GM18868 (cell line): ENCODE results near the gene DNMT3L.
A peak's percentile ranks its signal among the peaks of the same experiment; 100 is the strongest.
"Not testable (repeated sequence)": the region's sequence is repeated elsewhere in the genome, so short reads cannot be mapped to it uniquely, and the experiment has no call there.

Experiments
- ATAC-seq: cut with Tn5 transposase; IDR thresholded peaks from one replicate; pipeline ENCODE4 v1.9.1; 2021; ENCODE audit warnings: mild to moderate bottlenecking, moderate library complexity; ENCODE audit not compliant: unreplicated experiment

DNMT3L gene

DNA sequence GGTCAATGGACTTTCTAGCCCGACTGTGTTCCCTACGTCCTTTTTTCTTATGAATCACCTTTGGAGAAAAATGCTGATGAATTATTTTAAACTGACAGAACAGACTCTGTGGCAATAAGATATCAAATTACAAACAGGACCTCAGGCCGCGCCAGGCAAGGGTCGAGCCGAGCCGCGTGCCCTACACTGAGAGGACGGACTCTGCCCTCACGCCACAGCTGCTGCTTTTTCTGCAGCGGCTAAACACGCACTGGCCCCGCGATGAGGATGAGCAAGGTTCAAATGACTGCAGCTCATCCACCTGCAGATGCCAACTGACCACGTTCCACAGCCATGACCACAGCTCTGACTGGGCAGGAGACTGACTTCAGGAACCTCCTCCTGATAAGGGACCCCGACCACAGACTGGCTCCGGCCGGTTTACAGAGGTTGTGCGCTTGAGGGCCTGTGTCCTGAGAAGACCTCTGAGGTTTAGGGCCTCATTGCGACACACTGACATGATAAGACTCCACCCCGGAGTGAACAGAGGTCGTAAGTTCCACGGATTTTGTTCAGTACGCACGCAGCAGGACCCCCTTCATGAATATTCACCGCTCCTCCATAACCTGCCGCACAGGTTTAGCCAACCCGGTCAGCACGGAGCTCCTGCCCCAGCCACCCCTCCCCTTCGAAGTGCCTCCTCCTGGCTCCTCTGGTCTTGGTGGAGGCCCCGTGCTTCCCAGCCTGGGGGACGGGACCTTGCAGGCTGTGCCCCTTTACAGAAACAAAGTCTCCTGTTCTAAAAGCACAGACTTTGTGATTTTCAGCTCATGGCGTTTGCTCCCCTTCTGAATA lies 12.3 kb downstream of the DNMT3L start:
- ATAC-seq = not testable (repeated sequence)

DNA sequence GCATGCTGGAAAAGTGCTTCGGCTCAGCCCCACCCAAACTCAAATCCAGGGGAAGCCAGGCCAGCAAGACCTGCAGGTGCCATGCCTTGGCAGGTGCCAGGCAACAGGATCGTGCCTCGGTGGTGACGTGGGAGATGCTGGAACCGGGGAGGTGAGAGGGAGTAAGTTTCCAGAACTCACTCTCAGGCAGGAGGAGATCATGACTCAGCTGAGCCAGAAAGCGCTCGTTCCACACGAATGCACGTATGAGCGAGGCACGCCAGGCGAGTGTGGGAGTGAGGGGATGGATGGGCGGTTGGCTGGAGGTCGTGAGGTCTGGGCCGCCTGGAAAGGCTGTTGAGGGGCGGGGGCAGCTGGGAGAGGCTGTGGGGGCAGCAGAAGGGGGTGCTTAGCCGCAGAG lies 13.8 kb downstream of the DNMT3L start:
- ATAC-seq = not testable (repeated sequence)

DNA sequence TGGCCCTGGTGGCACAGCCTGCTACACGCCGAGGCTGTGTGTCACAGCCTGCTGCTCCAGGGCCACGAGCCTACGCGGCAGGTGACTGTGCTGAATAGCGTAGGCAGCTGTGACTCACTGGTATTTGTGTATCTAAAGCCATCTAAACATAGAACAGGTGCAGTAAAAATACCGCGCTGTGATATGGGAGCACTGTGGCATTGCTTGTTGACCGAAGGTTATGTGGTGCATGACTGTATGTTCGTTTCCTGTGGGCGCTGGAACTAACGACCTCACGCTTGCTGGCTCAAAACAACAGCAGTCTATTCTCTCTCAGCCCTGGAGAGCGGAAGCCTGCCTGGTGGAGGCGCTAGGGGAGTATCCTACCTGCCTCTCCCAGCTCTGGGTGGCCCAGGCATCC lies 17.7 kb downstream of the DNMT3L start:
- peak; percentile 46 for ATAC-seq

DNA sequence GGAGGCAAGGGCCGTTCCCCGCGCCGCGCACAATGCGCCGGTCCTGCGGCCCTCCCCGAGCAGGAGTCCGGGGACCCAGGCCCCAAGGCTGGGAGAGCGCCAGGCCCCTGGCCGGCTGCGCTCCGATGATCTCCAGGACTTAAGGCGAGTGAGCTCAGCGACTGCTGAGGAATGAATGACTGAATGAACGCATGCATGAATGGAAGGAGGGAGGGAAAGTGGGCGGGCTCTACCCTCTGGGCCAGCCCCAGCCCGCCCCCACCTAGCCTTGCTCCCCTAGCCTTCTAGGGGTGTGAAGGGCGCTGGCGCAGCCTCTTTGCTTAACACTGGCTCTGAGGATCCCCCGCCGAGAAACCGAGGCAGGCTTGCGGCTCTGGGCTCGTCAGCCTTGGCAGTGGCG lies 20.4 kb downstream of the DNMT3L start:
- not testable (repeated sequence) for ATAC-seq

DNA sequence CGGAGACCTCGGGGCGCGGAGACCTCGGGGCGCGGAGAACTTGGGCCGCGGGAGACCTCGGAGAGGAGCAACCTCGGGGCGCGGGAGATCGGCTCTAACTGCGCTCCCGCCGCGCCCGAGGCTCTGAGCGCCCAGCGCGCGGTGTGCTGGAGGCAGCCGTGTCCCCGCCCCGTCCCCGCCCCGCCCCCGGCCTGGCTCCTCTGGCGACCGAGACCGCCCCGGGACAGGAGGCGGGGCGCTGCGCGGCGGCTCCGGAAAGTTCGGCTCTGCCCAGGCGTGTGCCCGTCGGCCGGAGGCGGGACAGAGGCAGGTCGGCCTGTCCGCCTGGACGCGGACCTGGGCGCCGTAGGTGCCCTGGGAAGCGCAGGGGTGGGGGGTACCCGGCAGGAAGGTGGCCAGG lies 20.9 kb downstream of the DNMT3L start, which contains the start of gene ICOSLG:
TSS of gene ICOSLG (minus strand) at position 102 of the 400 bp plus-strand sequence. CDS start 126 bp downstream, outside the sequence.
- not testable (repeated sequence) for ATAC-seq

DNA sequence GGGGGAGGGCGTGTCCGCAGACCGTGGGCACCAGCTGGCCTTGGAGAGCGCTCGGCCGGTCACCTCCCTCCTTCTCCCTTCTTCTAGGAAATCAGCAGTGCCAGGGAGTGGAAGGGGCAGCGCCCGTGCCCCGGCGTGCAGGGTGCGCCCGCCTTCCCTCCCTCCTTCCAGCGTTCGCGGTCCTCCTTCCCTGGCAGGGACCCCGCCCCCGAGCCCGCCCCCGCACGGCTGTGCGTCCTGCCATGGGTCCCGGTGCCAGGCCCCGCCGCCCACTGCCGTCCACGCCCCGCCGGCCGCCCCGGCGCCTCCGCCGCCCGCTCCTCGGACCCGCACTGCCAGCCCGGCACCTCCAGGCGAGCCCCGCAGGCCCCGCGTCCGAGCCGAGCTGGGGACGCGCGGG lies 21.3 kb downstream of the DNMT3L start:
- not testable (repeated sequence) for ATAC-seq

DNA sequence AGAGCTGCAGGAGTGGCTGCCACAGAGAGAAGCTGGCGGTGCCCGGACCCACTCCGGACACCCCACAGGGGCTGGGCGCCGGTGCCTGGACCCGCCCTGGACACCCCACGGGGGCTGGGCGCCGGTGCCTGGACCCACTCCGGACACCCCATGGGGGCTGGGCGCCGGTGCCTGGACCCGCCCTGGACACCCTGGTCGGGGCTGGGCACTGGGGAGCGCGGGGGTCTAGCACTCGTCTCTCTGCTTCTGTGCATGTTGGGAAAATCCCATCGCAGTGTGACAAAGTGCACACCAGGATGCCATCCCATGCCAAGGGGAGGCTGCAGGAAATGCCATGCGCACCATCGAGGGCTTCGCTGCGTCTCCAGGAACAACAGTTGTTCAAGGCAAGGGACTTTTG lies 32.1 kb downstream of the DNMT3L start:
- ATAC-seq = not testable (repeated sequence)

DNA sequence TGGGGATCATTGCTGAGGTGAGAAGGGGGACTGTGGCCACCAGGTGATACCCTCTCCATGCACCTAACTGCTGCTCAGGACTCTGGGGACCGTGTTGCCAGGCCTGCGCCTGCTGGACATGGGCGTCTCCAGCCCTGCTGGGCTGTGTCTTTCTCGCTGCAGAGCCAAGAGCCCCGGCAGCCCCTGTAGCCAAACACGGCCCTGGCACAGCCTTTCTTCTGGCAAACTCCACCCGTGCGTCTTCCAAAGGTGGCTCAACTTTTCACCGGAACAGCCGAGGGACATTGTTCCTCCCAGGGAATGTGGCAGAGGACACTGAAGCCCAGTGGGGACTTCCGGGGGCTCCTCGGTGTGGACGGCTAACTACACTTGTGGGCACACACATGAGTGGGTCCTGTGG lies 33.6 kb downstream of the DNMT3L start:
- not testable (repeated sequence) for ATAC-seq

DNA sequence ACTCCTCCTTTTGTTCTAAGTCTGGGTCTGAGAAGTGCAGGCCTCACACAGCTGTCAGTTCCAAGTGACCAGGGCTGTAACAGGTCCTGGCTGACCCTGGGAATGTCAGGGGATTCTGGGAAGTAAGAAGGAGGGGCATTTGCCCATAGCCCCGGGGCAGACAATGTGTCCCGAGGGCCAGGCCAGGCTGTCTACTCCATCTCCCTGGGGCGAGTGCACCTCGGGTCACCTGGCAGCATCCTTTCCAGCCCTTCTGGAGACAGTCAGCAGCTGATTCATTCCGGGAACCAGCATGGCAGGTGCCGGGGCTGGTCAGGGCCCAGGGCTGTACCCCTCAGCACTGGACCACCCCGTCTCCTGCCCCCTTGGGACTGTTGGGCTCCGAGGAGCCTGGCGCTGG lies 34.1 kb downstream of the DNMT3L start:
- ATAC-seq = not testable (repeated sequence)

DNA sequence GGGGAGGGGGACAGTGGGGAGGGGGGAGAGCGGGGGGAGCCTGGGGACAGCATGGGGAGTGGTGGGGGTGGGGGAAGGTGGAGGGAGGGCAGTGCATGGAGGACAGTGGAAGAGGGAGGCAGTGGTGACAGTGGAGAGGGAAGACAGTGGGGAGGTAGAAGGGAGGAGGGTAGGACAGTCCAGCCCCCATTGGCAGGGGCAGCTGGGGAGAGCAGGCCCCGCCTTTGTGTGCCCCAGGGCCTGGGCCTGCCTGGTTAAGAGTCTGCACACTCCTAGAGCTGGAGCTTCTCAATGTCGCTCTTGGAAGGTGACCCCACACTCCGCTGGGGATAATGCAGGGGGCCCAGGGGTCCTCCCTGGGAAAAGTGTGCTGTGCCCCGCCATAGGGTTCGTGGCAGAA lies 36.1 kb downstream of the DNMT3L start:
- ATAC-seq = not testable (repeated sequence)

DNA sequence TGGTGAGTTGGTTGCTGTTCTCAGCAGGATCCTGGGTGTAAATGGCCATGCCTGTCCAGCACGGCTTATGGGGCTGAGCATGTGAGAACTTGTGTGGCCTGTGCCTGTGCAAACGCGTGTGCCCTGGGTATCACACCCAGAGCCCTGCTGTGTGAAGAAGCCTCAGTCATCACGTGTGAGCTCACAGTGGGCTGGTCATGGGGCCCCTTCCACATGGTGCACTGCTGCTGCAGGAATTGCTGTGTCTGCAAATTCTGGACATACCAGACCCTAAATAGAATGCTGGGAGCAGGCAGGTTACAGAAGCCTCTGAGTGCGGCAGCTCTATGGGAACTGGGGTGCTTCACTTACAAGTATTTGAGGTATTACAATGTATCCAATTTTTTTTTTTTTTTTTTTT lies 38.4 kb downstream of the DNMT3L start:
- ATAC-seq = not testable (repeated sequence)

DNA sequence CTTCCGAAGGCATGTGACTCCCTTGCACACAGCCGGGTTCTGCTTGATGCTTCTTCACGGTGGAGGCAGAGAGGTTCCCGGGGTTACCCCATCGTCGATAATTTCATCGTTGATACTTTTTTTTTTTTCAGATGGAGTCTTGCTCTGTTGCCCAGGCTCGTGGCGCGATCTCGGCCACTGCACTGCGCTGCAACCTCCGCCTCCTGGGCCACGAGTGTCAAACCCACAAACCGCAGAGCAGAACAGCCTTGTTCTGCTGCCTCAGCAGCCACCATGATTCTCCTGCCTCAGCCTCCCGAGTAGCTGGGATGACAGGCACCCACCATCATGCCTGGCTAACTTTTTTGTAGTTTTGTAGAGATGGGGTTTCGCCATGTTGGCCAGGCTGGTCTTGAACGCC lies 41.0 kb downstream of the DNMT3L start:
- ATAC-seq = not testable (repeated sequence)

DNA sequence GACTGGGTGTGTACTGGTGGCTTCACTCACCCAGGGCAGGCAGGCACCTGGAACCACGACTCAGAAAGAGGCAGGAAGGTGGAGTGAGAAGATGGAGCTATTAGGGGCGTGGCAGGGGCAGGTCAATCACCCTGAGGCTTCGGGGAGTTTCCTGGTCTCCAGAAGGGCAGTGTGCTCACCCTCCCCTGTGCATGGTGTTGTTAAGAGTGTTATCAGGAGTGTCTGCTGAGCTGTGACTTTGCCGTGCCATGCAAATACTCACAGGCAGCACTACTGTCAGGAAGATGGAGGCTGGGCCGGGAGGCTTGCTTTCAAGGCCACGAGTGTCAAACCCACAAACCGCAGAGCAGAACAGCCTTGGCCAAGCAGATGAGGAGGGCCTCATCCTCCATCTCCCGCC lies 43.2 kb downstream of the DNMT3L start:
- not testable (repeated sequence) for ATAC-seq

DNA sequence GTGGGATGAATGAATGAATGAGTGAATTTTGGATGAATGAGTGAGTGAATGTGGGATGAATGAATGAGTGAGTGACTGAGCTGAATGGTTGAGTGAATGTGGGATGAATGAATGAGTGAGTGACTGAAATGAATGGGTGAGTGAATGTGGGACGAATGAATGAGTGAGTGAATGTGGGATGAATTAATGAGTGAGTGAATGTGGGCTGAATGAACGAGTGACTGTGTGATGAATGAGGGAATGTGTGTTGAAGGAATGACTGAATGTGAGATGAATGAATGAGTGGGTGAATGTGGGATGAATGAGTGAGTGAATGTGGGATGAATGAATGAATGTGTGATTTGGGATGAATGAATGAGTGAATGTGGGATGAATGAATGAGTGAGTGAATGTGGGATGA lies 49.7 kb downstream of the DNMT3L start:
- not testable (repeated sequence) for ATAC-seq

DNA sequence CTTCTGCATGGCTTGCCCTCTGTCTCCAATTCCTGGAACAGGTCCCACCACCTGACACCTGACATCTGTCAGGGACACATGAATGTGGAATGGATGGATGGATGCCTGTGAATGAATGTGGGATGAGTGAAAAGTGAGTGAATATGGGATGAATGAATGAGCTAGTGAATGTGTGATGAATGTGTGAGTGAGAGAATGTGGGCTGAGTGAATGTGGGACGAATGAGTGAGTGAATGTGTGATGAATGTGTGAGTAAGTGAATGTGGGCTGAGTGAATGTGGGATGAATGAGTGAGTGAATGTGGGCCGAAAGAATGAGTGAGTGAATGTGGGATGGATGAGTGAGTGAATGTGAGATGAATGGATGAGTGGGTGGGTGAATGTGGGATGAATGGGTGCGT lies 50.1 kb downstream of the DNMT3L start:
- not testable (repeated sequence) for ATAC-seq

DNA sequence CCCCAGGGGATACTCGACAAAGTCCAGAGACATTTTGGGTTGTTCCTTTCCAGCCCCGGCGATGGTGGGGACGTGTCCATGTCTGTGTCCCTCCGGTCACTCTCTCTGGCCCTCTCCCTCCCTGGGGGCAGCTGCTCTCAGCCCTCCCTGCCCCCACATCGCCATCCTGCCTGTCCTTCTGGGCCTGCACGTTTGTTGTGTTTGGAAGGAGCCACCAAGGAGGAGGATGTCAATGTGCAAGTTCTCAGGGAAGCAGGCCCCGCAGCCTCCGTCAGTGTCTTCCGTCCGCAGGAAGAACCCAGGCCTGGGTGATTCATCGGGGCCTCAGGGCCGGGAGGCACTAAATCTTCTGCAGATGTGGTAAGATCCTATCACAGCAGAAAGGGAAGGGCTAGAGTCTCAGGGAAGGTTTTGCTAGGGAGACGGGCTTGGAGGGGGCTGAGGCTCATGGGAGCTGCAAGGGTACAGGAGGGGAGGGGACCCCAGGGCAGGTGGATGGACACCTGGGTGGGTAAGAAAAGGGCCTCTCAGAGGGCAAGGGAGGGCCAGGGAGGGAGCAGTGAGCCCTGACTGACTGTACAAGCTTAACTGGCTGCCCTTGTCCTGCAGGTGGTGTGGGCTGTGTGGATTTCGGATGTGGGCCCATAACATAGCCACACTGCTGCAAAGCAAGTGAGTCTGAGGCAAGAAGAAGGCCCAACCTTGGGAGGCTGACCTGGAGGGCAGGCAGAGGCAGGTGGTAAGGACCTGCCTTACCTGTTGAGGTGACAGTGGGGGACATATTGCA lies 53.6 kb downstream of the DNMT3L start:
- ATAC-seq = not testable (repeated sequence)

DNA sequence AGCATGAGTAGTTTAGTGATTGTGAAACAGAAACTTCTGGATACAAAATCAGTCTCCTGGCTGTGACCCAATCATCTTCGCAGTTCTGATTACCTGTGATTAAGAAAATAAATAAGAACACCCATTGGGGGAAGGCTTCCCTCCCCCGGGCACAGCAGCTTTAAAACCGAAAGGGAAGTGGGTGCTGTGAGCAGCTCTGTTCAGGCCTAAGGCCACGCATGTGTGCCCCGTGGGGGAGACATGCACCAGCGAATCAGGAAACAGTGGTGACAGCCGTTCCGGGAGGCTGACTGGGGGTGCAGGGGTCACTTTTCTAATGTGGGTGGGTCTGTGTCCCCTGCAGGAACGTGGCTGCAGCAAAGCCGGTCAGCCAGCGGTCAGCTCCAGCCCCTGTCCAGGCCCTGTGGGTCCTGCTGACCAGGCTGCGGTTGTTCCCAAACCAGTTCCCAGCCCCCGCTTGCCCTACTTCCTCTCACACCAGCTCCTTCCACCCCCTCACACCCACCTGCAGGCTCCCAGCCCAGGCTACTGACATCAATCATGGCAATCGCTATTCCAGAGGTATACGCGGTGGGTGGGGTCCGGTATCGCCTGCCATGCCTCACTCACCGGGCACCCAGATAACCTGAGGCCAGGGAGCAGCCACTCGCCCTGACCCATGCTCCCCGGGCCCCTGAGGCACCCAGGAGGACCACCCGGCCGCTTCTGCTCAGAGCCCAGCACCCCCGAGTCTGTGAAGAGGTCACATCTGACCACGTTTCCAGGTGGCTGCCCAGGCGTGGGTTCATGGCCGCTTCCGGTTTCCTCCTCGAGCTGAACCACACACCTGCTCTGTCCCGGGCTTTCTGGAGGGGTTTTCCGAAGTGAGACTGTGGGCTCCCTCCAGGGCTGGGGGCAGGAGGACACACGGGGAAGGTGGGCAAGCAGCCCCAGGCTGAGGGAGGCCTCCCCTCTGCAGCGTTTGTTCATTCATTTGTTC lies 54.7 kb downstream of the DNMT3L start:
- ATAC-seq = peak; percentile 66

DNA sequence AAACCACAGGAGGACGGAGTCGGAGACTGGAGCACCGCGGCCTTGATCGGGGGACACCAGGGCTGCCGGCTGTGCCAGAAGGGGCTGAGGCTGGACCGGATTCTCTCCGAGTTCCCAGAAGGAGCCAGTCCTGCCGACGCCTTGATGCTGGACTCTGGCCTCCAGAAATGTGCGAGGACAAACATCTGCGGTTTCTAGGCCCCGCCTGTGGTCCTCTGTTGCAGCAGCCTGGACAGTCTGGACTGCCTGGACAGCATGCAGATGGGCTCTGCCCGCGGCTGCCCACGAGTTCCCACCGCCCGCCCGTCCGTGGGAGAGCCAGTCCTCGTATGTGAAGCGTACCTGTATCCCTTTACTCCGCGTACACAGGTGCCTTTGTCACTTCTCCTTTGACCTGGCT lies 55.5 kb downstream of the DNMT3L start:
- not testable (repeated sequence) for ATAC-seq

DNA sequence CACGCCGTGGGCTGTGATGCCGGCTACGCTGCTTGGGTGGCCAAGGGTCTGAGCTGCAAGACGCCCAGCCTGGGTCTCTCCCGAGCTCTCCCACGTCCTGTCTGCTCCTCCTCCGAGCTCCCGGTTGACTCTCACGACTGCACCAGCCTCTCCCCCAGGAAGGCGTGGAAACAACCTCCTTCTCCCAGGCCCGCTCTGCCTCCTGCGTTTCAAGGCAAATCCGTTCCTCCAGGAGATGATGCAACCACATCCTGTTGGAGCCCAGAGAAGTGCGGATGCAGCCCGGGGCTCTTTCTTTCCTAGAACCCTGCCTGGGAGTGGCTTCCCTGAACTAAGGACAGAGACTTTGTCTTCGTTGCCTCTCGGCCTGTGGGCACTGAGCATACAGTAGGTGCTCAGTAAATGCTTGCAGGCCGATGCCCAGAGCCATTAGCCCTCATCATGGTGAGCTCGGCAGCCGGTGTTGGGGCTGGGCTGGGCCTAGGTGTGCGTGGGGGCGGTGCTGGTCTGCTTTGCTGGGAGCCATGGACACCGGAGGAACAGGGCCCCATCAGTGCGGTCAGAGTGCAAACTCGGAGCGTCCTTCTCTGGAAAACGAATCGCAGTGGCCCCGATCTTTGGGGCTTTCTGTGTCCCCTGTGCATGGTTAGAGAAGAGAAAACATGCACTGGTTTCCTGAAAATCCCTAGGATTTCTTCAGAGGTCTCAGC lies 59.0 kb downstream of the DNMT3L start:
- not testable (repeated sequence) for ATAC-seq

DNA sequence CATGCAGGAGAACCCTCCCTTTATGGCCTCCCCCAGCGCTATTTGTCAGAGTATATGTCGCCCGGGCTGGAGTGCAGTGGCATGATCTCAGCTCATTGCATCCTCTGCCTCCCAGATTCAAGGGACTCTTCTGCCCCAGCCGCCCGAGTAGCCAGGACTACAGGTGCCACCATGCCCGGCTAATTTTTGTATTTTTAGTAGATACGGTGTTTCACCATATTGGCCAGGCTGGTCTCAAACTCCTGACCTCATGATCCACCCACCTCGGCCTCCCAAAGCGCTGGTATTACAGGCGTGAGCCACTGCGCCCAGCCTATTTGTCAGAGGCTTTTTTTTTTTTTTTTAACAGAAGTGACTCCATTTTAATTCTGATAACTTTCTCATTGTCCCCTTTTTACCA lies 61.7 kb downstream of the DNMT3L start:
- not testable (repeated sequence) for ATAC-seq
